GDM1 (cell line): Measurements from ENCODE around the gene HOXA3.
A peak's percentile ranks its signal among the peaks of the same experiment; 100 is the strongest.

Experiments
- DNase-seq: peaks from one replicate; lab custom pipeline; 2025; lab: John Stamatoyannopoulos, UW

Gene HOXA3

DNA sequence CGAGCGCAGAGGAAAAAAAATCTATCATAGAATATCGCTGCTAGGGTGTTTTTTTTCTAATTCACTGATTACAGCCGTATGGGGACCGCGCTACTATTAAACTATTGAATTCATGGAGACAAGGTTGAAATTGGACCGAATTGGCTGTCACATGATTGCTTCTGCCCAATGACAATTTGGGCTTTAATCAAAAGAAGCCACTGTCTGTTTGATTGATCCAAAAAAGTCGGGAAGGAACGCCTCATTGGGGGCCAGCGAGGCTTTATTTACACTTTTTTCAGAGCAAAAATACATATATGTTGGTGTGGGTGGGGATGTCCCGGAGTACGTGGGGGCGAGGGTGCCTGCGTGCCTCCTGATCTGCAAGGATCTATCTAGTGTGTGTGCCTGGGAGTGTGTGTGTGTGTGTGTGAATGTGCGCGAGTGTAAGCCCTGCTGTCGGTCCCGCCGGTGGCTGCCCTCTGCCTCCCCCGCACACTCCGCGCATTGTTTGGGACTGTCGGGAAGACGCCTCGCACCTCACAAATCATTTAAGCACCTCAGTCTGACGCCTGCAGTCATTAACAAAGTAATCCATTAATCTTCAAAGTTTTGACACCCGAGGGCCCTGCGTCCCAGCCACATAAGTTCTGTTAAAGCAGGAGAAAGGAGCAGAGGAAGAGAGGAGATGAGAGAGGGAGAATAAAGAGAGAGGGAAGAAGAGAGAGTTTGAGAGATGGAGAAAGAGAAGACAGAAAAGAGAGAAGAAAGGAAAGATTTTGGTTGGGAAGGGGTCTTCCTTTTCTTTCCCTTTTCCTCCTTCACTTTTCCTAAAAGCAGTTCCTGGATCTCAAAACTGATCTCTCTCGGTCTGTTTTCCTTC lies 49.6 kb downstream of the HOXA3 start, which contains the start of gene HOXA2:
TSS of gene HOXA2 (minus strand) at position 103 of the 862 bp plus-strand sequence. CDS start 183 bp downstream, outside the sequence.
- DNase-seq: no peak

DNA sequence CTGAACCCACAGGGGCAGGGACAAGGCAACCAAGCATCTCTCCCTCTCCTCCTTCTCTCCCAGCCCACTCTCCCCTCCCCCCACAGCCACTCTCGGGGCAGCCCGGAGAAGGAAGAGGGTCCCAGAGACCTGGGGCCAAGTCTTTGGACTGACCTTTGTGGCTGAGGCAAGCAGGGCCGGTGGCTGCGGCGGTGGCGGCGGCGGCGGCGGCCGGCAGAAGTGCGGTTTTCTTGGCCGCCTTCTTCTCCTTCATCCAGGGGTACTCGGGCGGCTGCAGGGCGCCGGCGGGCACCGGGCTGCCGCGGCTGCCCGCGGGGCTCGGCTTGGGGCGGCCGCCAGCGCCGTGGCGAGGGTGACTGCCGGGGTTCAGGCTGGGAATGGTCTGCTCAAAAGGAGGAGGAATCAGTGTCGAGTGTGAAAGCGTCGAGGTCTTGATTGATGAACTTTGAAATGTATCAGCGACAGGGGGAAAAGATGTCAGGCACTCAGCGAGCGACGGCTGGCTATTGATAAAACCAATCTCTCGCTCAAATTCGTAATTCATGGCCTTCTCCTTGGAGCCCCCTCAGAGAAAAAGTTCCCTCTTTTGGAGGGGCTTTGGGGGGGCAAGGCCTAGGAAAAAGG lies 50.3 kb downstream of the HOXA3 start:
- no peak for DNase-seq

DNA sequence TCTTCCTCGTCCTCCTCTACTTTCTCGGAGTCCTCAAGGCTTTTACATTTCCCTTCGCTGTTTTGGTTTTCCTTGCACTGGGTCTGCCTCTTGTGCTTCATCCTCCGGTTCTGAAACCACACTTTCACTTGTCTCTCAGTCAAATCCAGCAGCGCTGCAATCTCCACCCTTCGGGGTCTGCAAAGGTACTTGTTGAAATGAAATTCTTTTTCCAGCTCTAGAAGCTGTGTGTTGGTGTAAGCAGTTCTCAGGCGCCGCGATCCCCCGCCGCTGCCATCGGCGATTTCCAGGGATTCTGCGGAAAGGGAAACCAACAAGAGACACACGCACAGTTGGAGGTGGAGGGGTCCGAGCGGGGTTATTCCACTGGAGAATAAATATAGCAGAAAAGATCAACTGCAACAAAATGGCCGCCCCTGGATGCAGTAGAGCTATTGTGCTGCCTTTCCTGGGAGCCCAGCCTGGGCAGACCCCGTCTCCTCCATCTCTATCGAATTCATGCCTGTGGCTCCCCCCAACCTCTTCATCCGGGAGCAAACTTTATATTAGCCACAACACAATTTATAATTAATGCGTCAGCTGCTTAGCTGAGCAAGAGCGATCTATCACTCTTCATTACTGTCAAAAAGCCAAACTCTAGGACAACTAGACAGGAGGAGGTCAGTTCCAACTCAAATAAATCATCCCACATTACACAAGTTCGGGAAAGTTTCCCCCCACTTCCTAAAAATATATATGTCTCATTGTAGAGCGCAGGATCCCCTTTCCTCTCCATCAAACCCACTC lies 51.0 kb downstream of the HOXA3 start:
- no peak for DNase-seq

DNA sequence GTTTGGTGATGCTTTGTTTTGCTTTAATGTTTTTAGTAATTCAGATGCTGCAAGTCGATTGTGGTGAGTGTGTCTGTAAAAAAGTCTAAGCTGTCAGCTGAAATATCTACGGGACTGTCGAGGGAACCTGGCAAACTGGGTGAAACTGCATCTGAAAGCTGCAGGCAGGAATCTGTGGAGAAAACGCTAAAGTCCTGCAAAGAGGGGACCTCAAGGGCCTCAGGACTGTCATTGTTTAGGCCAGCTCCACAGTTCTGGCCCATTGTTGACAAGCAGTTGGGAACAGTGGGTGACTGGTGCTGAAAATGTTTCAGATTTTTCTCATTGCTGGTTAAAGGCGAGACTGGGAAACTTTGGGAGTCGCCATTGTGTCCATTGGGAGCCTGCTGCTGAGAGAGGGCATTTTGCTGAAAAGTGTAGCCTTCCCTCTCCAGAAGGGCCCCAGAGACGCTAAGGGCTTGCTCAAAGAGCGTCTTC lies 51.7 kb downstream of the HOXA3 start:
- DNase-seq: no peak

DNA sequence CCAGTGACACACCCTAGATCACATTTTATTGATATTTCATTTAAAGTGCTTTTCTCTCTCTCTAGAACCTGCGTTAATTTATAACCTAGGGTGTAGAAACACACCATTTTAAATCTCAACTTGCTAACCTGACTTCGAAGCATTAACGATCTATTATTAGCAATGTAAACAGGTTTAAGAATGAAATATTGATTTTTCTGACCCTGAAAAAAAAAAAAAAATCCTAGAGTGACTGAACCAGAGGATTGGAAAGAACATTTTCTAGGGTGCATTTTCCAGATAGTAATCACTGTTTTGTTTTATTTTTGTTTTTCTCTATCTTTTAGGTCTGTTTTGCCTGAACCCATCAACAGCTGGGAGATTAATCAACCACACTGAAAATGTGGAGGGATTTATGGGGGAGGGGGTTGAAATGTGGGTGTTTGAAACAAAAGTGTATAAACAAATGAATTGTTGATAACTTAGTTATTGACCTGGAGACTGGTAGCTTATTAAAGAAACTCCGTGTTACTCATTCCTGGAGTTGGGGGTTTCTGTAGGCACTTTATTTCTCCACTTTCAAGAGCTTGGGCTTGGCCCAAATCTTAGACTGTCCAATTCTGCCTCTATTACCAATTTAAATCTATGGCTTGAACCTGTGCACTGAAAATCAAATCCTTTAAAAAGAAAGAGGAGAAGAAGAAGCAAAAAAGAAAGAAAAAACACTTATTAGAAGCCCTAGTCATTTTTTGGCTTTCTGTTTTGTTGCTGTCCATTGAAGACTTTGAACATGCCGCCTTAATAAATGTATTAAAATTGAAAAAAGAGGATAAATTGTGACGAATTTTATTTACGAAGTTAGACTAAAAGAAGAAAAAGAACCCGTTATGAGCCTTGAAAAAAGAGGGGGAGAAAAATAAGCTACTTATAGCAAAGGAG lies 52.7 kb downstream of the HOXA3 start:
- DNase-seq: no peak

DNA sequence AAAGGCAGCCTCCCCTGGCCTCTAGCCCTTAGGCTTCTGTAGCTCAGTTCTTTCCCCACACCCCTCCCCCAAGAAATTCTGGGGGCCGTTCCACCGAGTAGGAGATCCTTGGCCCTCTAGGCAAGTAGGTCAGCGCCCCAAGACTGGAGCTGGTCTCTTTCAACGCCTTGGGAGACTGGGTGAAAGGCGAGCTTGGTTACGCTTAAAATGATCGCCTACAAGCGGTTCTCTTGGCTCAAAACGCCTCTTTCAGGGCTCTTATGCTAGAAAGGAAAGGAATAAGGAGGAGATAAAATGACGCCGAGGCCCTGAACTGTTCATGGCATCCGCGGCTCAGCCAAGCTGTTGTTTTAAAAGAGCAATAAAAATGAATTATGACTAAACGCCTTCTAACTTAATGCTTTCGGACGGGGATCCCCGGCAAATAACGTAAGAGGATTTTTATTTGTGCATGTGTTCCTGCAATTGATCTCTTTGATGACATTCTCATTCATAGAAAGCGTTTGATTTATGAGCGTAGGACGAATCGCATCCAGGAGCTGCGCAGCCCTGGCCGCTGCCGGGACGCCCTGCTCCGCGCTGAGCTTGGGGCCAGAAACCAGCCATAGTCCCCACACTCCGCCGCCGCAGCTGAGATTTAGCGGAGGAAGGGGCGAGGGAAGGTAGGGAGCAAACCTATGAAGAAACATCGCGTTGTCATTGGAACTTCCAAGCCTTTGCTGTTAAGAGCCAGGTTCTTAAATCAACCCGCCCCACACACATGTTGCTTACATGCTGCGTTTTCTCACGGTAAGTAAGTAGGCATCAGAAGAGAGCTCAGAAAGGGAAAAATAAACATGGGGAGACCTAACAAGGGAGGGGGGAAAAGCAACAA lies 53.6 kb downstream of the HOXA3 start:
- DNase-seq: no peak

DNA sequence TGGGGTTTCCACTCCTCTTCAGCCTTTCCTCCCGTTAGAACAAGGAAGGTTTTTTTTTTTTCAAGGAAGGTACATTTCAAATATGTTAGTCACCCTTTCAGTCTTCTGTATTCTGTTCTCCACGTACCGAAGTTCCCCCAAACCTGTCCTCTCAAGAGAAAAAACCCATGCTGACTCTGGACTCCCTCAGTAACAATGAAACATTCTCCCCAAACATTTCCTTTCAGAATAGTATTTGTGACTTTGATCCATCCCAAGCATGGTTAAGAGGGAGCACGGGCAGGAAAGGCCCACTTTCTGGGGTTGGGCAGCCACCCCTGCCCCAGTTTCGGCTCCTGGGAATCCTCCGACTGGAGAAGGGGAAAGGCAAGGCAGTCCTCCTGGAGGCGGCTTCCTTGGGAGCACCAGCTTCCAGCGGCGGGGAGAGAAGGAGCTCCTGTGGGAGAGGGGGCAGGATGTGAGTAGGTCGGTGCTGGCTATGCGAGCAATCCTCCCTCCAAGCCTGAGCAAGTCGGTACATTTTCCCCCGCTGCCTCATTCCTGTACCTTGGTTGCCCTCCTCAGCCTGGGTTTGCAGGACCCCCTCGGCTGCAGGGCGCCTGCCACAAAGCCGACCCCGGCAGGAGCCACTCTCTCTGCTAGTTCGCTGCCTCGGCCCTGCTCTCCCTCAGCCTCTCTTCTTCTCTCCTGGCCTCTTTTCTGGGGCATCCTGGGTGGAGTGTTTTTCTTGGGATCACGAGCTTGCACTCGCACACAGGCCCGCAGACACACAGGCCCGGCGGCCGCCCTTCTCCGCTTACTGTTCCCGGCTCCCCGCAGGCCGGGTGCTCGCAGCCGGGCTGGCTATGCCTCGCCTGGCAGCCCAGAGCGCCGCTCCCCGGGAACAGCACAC lies 54.5 kb downstream of the HOXA3 start:
- no peak for DNase-seq

DNA sequence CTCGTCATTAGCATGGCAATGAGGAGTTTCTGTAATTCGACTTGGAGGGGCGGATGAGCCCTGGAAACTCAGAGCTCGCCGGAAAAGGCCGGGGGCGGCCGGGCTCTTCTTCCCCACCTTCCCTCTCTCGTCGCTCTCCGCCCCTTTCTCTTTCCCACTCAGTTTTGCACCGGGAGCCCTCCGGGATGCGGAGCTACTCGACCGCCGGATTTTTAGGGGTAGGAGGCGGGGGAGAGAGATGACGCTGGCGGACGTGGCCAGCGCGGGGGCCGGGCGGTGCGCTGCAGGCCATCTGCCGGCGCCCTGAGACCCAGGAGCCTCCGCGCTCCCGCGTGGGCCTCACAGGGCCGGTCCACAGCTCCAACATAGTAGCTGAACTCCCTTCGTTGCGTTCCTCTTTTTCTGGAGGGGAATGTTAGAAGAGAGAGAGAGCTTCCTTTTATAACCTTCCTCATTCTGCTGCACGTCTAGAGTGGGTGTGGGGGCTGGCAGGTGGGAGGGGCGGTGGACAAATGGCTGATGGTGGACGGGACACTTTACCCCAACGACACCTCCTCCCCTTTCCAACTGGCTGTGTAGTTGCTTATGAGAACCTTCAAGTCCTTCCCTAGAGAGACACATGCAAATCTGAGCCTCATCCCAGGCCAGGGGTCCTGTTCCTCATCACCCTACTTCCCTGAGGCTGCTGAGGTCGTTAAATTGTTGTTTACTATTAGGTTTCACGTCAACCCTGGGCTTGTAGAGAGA lies 55.4 kb downstream of the HOXA3 start:
- DNase-seq: peak; percentile 11

DNA sequence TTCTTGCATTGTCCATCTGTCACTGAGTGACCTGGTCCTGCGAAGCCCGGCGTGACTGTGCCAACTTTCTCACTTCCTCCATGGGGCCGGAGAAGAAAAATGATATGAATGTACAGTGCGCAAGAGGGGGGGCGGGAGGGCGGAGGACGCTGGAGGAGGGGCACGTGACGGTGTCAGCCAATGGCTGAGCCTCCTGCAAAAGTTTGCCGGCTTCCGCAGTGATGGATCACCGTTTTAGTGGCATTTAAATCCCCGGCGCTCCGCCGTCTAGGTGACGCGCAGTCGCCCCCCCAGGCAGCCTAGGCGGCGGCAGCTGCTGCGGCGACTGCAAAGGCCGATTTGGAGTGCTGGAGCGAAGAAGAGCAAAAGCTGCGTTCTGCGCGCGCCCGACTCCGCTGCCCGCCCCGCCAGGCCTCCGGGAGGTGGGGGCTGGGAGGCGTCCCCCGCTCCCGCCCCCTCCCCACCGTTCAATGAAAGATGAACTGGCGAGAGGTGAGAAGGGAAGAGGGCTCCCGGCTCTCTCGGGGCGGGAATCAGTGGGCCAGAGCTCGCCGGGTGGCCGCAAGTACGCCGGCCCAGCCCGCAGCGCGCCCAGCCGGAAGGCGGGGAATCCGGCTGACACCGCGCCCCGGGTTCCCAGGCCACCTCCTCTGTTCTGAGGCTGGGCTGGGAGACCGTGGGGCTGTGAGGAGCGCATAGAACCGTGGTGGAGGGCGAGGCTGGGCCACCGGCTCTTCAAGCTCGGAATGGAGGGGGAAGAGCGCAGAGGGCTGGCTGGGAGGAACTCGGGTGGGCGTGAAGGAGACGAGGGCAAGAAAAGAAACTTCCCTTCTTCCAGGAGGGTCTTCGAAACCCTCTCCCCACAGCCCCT lies 56.3 kb downstream of the HOXA3 start, which contains the start of gene HOXA1:
TSS of gene HOXA1 (minus strand) at position 104 of the 871 bp plus-strand sequence. CDS start at position 16, 88 bp downstream.
- DNase-seq: peak; percentile 59

DNA sequence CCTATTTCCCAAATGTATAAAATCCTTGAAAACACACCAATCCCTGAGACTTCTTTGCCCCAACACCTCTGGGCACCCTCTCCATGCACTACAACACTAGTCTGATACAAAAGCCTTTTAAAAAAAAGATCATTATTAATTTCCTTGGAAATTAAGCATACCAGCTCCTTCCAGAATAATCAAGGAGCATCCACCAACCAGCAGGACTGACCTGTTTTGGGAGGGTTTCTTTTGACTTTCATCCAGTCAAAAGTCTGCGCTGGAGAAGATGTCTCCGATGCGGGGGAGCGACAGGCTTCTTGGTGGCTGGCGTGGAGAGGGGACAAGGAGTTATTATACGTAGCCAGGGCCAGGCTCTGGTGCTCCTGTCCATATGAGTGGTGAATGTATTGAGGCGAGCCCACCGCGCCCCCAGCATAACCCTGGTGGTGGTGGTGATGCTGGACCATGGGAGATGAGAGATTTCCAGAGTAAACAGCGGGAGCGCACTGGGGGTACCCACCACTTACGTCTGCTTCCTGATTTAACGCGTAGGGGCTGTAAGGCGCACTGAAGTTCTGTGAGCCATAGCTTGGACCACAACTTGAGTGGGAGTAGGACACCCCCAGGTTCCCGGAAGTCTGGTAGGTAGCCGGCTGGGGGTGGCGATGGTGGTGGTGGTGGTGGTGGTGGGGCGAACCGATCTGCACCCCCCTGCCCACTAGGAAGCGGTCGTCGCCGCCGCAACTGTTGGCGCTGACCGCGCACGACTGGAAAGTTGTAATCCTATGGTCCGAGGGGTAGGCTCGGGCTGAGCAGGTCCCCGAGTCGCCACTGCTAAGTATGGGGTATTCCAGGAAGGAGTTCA lies 57.1 kb downstream of the HOXA3 start:
- peak; percentile 20 for DNase-seq

DNA sequence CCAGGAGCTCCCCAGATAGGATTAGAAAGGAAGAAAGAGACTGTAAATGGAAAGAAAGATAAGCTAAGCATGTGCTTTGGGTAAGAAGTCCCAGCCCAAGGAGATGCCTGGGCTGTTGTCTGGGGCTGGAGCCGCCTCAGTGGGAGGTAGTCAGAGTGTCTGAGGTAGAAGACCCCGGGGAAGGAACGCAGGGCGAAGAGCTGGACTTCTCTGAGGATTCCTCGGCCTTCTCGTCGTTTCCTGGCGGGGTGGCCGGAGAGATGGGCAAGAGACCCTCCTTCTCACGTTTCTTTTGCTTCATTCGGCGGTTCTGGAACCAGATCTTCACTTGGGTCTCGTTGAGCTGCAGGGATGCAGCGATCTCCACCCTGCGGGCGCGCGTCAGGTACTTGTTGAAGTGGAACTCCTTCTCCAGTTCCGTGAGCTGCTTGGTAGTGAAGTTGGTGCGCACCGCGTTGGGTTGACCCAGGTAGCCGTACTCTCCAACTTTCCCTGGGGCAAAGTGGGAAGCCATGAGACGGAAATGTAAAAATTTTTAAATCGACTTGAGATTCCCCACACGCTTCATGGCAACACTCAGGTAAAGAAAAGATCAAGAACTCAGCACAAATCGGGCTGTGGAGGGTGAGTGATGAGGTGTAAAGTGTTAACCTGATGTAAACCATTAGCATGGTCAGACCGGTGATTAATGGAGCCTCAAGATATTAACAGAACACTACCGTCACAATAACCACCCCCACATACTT lies 57.9 kb downstream of the HOXA3 start:
- DNase-seq: no peak

DNA sequence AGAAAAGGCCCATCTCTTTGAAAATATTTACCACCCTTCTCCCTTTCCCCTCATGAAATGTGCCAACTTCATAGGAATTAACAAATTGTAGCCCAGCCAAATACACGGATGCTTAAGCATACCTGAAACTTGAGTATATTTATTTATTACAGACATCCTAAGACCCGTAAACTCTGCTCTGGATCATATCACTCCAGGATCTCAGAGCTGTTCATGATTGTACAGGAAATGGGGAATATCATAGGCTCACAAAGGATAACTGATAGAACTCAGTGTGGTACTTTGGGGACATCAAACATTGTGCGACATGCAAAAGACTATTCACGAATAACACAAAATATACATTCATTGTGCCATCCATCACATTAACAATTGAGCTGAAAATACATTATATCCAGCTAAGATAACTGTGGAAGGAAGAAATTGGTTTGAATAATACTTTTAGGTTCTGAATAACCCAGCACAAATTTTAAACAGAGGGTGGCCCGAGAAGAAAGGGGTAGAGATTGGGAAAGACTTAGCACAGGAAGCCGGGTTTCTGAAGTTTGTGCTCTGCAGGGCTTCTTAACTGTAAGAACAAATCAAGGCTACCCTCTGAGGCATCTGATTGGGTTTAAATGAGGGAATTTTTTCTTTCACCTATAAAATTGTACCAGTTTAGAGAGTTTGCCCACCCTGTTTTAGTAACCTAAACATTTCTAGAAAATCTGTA lies 59.0 kb downstream of the HOXA3 start:
- DNase-seq: no peak

DNA sequence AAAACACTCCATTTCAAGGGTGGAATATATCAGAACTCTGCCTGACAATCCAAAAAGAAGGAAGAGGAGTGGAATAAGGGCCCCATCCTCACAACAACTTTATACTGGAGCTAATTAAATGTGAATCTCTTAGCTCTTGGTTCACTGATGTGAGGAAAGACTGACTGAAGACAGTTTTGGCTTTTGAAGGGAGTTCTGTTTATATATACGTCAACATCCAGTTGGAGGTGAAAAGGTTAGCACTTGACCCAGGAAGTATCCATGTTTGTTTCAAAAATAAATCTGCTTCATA lies 59.6 kb downstream of the HOXA3 start:
- no peak for DNase-seq

DNA sequence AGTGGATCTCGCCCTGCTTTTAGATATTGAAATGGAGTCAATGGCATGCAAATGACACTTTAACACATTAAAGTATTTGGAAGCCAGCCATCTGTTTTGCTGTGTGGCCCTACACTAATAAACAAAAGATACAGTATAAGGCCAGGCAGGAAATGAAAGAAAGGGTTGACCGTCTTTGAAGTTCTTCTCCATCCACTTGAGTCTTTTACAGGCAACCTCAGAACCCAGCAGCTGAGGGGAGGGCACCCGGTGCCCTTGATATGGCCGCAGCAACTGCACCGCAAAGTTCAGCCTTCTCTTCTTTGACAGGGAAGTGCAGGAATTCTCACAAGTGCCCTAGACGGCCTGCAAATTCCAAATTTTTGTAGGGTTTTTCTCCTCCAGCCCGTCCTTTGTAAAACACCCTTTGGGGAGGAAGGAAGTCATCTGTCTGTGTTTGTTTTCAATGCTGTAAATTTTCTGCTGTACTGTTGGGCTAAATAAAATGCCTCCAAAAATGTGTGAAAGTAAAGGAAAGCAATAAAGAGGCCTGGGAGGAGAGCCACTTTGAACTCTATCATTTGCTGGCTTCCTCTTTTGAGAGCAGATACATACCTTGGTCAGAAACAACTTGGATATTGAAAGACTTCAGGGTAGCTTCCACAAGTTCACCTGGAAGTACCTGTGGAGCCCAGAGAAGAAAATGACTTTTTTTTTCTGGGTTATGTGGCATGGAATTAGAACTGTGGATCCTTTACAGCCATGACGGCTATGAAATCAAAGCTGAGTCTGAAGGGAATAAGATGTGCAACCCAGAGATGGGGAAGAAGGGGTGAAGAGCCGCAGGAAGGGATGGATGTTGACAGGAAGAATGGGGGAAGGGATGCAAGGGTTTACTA lies 60.2 kb downstream of the HOXA3 start:
- DNase-seq: no peak
